NCI-H82 treated with DMSO at 0.1 percent for 48 hours (cell line): ENCODE results near the gene PPP2R3B.
"Not testable (repeated sequence)": the region's sequence is repeated elsewhere in the genome, so short reads cannot be mapped to it uniquely, and the experiment has no call there.

ENCODE experiments used
- DNase-seq: peaks from one replicate; lab custom pipeline; 2025; ENCODE audit not compliant: unreplicated experiment; lab: John Stamatoyannopoulos, UW

PPP2R3B gene

GRCh38 chrX:353566-354535 lies 32.9 kb downstream of the PPP2R3B start:
- DNase-seq = no peak

- DNase-seq = no peak
Measured at GRCh38 chrX:352582-353314, 34.0 kb downstream of the PPP2R3B start.

GRCh38 chrX:352181-352580 lies 34.5 kb downstream of the PPP2R3B start:
- DNase-seq = no peak

GRCh38 chrX:351736-352135 lies 35.0 kb downstream of the PPP2R3B start:
- no peak for DNase-seq

- not testable (repeated sequence) for DNase-seq
Measured at GRCh38 chrX:351324-351641, 35.4 kb downstream of the PPP2R3B start.

GRCh38 chrX:350534-351323 lies 36.0 kb downstream of the PPP2R3B start:
- DNase-seq = no peak

- no peak for DNase-seq
Measured at GRCh38 chrX:350148-350533, 36.6 kb downstream of the PPP2R3B start.

GRCh38 chrX:349702-350101 lies 37.0 kb downstream of the PPP2R3B start:
- DNase-seq = no peak

GRCh38 chrX:349196-349595 lies 37.5 kb downstream of the PPP2R3B start:
- no peak for DNase-seq

GRCh38 chrX:348461-349117 lies 38.1 kb downstream of the PPP2R3B start:
- no peak for DNase-seq

- DNase-seq = no peak
Measured at GRCh38 chrX:347351-348117, 39.2 kb downstream of the PPP2R3B start.

- no peak for DNase-seq
Measured at GRCh38 chrX:346034-346813, 40.5 kb downstream of the PPP2R3B start.

- no peak for DNase-seq
Measured at GRCh38 chrX:345020-345925, 41.4 kb downstream of the PPP2R3B start.

- DNase-seq = no peak
Measured at GRCh38 chrX:344371-344901, 42.3 kb downstream of the PPP2R3B start.

- DNase-seq = no peak
Measured at GRCh38 chrX:341541-342101, 45.1 kb downstream of the PPP2R3B start.

GRCh38 chrX:340641-341423 lies 45.9 kb downstream of the PPP2R3B start:
- DNase-seq = no peak

GRCh38 chrX:340121-340520 lies 46.6 kb downstream of the PPP2R3B start:
- DNase-seq = no peak
